ENCODE measurements around the gene PCYT2.

PCYT2 gene

DNA sequence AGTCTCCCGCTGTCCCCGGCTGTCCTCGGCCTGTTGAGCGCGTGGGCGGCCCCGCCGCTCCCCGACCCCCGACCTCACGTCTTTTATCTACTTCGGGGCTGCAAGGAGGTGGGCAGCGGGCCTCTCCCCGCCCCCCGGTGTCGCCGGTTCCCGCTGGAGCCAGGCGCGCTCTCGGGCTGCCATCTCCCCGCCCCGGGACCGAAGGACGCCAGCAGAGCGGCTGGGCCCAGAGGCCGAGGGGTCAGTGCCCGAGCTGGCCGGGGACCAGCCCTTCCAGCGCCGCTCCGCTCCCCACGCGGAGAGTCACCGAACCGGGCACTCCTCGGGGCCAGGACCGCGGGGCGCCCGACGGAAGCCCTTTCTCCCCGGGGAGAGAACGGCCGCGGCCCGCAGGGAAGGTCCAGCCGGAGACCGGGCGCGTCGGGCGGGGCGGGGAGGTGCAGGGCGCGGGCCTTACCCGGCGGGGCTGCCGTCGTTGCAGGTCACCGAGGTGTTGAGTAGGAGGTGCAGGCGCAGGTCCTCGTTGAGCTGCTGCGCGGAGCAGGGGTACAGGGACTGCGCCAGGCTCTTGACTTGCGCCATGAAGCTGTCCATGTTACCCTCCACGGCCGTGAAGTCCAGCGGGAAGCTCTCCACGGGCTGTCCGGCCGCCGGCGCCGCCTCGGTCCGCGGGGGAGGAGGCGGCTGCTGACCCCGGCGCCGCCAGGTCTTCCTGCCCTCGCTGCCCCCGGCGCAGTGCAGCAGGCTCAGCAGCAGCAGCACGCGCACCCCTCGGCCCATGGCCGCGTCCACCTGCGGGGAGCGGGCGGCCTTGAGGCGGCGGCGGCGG, 49.1 kb upstream of the PCYT2 start (continued):
- TF ChIP-seq ZBTB7A (tag by site-specific recombination; IDR thresholded peaks at IDR 0.05; ENCODE audit: low read depth) (0 out of 2 replicates have a peak, but pooled peaks have one; percentile 25), ZNF791 (tag by site-specific recombination; IDR thresholded peaks at IDR 0.05) (no peak), HOXC10 (CRISPR knock-in tag; IDR thresholded peaks at IDR 0.05) (no peak), ZIC2 (tag by site-specific recombination; IDR thresholded peaks at IDR 0.05) (peak; percentile 85), ZFHX2 (tag by site-specific recombination; conservative IDR thresholded peaks at IDR 0.05) (peak; percentile 90), ZNF2 (tag by site-specific recombination; IDR thresholded peaks at IDR 0.05) (no peak), KLF1 (tag by site-specific recombination; IDR thresholded peaks at IDR 0.05) (peak; percentile 73), ZNF837 (tag by site-specific recombination; IDR thresholded peaks at IDR 0.05) (no peak), ZNF292 (tag by site-specific recombination; IDR thresholded peaks at IDR 0.05; ENCODE audit: borderline replicate concordance, low read depth) (no peak), GLIS1 (tag by site-specific recombination; IDR thresholded peaks at IDR 0.05) (peak; percentile 63; the same call in 1 of the 2 replicates), ZNF558 (tag by site-specific recombination; IDR thresholded peaks at IDR 0.05) (no peak), ZNF426 (tag by site-specific recombination; IDR thresholded peaks at IDR 0.05) (no peak), ZNF514 (tag by site-specific recombination; IDR thresholded peaks at IDR 0.05) (no peak), ZNF658 (tag by site-specific recombination; IDR thresholded peaks at IDR 0.05) (no peak), ZNF623 (tag by site-specific recombination; IDR thresholded peaks at IDR 0.05) (no peak), ZSCAN23 (tag by site-specific recombination; IDR thresholded peaks at IDR 0.05) (no peak), BCL11A (tag by site-specific recombination; IDR thresholded peaks at IDR 0.05; ENCODE audit: low read depth) (peak; percentile 33; the same call in 1 of the 2 replicates), ZNF169 (tag by site-specific recombination; IDR thresholded peaks at IDR 0.05) (no peak), ZNF843 (tag by site-specific recombination; IDR thresholded peaks at IDR 0.05) (no peak), ZNF211 (tag by site-specific recombination; IDR thresholded peaks at IDR 0.05; ENCODE audit: low read depth) (no peak), GLI4 (tag by site-specific recombination; IDR thresholded peaks at IDR 0.05) (no peak), ZNF571 (tag by site-specific recombination; IDR thresholded peaks at IDR 0.05) (no peak), ZXDB (tag by site-specific recombination; IDR thresholded peaks at IDR 0.05) (no peak), ZFP37 (tag by site-specific recombination; IDR thresholded peaks at IDR 0.05) (no peak), HOXA7 (CRISPR knock-in tag; IDR thresholded peaks at IDR 0.05; ENCODE audit: borderline replicate concordance) (no peak), SP2 (tag by site-specific recombination; IDR thresholded peaks at IDR 0.05) (no peak)
- TF ChIP-seq, protein P1, sequence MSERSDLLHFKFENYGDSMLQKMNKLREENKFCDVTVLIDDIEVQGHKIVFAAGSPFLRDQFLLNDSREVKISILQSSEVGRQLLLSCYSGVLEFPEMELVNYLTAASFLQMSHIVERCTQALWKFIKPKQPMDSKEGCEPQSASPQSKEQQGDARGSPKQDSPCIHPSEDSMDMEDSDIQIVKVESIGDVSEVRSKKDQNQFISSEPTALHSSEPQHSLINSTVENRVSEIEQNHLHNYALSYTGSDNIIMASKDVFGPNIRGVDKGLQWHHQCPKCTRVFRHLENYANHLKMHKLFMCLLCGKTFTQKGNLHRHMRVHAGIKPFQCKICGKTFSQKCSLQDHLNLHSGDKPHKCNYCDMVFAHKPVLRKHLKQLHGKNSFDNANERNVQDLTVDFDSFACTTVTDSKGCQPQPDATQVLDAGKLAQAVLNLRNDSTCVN (tag by site-specific recombination; optimal IDR thresholded peaks at IDR 0.05), result peak; percentile 61
- TF ChIP-seq, protein P2, sequence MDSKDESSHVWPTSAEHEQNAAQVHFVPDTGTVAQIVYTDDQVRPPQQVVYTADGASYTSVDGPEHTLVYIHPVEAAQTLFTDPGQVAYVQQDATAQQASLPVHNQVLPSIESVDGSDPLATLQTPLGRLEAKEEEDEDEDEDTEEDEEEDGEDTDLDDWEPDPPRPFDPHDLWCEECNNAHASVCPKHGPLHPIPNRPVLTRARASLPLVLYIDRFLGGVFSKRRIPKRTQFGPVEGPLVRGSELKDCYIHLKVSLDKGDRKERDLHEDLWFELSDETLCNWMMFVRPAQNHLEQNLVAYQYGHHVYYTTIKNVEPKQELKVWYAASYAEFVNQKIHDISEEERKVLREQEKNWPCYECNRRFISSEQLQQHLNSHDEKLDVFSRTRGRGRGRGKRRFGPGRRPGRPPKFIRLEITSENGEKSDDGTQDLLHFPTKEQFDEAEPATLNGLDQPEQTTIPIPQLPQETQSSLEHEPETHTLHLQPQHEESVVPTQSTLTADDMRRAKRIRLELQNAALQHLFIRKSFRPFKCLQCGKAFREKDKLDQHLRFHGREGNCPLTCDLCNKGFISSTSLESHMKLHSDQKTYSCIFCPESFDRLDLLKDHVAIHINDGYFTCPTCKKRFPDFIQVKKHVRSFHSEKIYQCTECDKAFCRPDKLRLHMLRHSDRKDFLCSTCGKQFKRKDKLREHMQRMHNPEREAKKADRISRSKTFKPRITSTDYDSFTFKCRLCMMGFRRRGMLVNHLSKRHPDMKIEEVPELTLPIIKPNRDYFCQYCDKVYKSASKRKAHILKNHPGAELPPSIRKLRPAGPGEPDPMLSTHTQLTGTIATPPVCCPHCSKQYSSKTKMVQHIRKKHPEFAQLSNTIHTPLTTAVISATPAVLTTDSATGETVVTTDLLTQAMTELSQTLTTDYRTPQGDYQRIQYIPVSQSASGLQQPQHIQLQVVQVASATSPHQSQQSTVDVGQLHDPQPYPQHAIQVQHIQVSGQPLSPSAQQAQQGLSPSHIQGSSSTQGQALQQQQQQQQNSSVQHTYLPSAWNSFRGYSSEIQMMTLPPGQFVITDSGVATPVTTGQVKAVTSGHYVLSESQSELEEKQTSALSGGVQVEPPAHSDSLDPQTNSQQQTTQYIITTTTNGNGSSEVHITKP (tag by site-specific recombination; IDR thresholded peaks at IDR 0.05), result peak; percentile 49
- TF ChIP-seq, protein P3, sequence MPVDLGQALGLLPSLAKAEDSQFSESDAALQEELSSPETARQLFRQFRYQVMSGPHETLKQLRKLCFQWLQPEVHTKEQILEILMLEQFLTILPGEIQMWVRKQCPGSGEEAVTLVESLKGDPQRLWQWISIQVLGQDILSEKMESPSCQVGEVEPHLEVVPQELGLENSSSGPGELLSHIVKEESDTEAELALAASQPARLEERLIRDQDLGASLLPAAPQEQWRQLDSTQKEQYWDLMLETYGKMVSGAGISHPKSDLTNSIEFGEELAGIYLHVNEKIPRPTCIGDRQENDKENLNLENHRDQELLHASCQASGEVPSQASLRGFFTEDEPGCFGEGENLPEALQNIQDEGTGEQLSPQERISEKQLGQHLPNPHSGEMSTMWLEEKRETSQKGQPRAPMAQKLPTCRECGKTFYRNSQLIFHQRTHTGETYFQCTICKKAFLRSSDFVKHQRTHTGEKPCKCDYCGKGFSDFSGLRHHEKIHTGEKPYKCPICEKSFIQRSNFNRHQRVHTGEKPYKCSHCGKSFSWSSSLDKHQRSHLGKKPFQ (tag by site-specific recombination; IDR thresholded peaks at IDR 0.05), result no peak
- TF ChIP-seq, protein P4, sequence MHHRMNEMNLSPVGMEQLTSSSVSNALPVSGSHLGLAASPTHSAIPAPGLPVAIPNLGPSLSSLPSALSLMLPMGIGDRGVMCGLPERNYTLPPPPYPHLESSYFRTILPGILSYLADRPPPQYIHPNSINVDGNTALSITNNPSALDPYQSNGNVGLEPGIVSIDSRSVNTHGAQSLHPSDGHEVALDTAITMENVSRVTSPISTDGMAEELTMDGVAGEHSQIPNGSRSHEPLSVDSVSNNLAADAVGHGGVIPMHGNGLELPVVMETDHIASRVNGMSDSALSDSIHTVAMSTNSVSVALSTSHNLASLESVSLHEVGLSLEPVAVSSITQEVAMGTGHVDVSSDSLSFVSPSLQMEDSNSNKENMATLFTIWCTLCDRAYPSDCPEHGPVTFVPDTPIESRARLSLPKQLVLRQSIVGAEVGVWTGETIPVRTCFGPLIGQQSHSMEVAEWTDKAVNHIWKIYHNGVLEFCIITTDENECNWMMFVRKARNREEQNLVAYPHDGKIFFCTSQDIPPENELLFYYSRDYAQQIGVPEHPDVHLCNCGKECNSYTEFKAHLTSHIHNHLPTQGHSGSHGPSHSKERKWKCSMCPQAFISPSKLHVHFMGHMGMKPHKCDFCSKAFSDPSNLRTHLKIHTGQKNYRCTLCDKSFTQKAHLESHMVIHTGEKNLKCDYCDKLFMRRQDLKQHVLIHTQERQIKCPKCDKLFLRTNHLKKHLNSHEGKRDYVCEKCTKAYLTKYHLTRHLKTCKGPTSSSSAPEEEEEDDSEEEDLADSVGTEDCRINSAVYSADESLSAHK (tag by site-specific recombination; IDR thresholded peaks at IDR 0.05), result no peak
- TF ChIP-seq, protein P5, sequence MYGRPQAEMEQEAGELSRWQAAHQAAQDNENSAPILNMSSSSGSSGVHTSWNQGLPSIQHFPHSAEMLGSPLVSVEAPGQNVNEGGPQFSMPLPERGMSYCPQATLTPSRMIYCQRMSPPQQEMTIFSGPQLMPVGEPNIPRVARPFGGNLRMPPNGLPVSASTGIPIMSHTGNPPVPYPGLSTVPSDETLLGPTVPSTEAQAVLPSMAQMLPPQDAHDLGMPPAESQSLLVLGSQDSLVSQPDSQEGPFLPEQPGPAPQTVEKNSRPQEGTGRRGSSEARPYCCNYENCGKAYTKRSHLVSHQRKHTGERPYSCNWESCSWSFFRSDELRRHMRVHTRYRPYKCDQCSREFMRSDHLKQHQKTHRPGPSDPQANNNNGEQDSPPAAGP (tag by site-specific recombination; IDR thresholded peaks at IDR 0.05), result peak; percentile 40; the same call in 1 of the 2 replicates

All from HEK293 (cell line).